KG1 (cell line): Measurements from ENCODE around the gene TEPSIN.

ENCODE experiments used
- DNase-seq: peaks from one replicate; lab custom pipeline; 2025; lab: John Stamatoyannopoulos, UW

TEPSIN gene, protein sequence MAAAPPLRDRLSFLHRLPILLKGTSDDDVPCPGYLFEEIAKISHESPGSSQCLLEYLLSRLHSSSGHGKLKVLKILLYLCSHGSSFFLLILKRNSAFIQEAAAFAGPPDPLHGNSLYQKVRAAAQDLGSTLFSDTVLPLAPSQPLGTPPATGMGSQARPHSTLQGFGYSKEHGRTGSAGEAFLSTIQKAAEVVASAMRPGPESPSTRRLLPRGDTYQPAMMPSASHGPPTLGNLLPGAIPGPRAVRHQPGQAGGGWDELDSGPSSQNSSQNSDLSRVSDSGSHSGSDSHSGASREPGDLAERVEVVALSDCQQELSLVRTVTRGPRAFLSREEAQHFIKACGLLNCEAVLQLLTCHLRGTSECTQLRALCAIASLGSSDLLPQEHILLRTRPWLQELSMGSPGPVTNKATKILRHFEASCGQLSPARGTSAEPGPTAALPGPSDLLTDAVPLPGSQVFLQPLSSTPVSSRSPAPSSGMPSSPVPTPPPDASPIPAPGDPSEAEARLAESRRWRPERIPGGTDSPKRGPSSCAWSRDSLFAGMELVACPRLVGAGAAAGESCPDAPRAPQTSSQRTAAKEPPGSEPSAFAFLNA

GRCh38 chr17:81238815-81239713 lies at the start of gene TEPSIN, which contains the start of gene NDUFAF8:
Gene TEPSIN (minus strand): TSS chr17:81239055. CDS start chr17:81239033, 22 bp downstream.
Gene NDUFAF8 (plus strand): TSS chr17:81239318. CDS start chr17:81239364, 46 bp downstream.
- DNase-seq, result peak; percentile 97

GRCh38 chr17:81287741-81288430 lies 49.0 kb upstream of the TEPSIN start:
- DNase-seq, result no peak

DNA sequence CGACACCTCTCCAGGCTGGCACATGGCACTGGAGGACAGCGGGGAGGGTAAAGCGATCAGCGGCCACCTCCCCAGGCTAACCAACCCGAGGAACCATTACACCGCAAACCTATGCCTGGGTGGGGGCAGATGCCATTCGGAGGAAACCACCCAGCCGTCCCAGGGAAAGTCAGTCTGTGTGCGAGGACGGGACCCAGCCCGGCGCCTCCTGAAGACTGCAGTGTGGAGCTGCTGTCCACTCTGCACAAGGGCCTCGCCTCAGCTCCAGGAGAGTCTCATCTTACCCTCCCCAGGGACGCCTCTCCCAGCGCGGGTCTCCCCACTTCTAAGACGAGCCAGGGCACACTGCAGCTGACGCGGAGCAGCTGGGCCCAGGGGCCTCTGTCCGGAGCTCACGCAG lies 48.3 kb upstream of the TEPSIN start:
- no peak for DNase-seq

DNA sequence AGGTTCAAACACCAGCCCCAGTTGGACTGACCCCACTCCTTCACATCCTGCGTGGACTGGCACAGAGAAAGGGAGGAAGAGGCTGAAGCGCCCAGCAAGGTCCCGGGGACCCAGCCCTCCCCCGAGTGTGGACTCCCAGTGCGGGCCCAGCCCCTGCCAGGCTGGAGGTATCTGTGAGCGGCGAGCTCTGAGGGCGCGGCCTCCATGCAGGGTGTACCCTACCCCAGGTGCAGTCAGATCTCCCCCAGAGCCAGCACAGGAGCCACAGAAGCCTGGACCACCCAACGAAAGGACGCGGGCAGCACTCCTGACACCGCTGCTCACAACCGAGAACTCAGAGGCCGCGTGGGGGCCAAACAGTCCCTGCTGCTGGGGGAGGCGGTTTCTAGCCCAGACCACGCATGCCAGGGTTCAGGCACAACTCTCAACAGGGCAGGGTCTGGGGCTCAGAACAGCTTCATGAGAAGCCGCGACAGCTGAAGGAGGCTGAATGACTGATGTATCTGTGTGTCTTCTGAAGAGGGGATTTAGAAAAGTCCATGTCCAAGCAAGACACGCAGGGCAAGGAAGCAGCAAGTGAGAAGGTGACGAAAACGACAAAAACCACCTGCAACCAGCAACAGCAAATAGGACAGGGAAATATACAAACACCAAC lies 47.8 kb upstream of the TEPSIN start:
- no peak for DNase-seq

DNA sequence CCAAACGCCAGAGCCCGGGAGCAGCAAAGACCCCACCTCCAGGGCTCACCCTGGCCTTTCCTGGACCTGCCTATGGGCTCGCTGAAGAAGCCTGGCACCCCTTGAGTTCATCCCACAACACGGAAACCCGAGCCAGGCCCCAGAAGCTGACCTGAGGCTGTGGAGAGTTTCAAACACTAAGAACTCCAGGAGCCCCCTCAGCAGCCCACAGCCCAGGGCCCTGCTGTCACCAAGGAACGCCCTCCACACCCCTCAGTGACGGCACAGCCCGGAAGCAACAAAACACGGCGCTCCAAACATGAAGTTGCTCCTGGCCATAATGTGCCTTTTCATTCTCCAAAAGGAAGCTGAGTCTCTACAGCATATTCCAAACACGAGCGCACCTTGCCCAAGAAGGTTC lies 47.0 kb upstream of the TEPSIN start:
- DNase-seq, result no peak

DNA sequence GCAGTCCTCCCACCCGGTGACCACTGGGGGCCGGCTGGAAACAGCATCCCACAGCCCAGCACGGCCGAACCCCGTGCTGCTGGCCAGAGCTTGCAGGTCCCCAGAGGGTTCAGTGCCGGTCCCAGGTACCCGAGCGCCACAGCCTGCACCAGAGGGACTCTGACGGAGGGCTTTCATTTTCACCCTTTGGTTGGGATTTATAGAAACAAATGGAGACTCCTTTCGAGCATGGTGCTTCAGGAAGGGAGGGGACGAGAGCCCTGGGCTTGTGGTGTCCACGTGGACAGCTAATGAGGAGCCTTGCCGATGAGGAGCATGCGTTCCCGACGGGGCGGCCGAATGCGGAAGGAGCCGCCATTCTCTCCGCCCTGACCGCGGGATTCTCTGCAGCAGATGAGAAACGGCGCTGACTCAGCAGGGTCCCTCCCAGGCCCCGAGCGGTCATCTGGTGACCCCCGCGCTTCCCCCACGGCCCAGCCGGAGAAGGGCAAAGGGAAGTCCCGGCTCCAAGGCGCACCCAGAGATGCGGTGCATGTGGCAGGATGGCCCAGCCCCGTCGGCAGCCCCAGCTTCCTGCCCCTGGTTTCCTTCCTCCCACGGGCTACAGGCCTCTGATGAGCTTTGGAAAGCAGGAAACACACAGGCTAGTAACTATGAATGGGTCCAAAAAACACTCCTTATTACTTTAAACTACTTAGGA lies 46.5 kb upstream of the TEPSIN start:
- DNase-seq, result peak; percentile 73

DNA sequence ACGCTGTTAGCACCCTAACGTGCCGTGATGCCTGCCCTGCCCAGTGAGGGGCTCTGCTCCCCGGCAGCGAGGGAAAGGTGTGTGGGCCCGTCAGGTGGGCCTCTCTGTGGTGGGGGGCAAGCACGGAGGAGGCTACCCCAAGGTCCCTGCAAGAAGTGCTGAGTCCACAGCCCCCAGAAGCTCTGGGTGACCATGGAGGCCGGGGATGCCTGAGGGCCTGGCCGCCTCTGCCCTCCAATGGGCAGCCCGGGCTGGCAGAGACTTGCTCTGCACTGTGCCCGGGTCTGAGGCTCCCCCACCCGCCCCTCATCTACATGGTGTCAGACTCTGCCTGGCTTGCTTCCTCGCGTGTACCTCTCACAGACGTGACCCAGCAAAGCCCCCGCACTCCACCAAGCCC lies 44.0 kb upstream of the TEPSIN start:
- no peak for DNase-seq

DNA sequence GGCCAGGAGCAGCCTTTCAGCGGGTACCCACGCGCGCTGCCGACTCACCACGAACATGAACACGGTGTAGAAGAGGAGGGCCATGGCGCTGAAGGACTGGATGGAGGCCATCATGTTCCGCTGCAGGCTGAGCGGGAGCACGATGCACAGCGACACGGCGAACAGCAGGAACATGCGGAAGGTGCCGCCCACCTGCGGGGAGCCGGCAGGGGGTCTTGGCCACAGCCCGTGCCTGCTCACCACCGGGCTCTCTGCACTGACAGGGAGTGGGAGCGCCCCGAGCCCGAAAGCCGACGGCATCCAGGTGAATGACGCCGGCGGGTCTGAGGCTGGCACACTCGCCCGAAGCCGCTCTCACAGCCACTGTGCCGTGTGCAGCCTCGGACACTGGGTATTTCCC lies 43.3 kb upstream of the TEPSIN start:
- no peak for DNase-seq

DNA sequence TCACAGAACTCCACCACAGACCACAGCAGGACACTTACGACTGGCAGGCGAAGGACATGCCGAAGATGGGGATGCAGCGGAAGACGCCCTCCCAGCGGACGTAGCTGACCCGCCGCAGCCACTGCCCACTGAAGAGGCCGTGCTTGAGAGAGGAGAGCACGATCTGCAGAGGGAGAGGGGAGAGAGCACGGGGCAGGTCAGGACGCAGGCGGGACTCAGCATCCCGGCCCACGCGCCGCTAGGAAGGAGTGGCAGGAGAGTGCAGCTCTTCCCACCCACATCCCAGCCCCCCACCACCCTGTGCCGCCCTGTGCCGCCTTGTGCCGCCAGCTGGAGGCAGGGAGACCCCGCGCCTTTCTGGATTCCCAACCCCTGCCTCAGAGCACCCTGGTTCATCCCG lies 41.7 kb upstream of the TEPSIN start:
- no peak for DNase-seq

DNA sequence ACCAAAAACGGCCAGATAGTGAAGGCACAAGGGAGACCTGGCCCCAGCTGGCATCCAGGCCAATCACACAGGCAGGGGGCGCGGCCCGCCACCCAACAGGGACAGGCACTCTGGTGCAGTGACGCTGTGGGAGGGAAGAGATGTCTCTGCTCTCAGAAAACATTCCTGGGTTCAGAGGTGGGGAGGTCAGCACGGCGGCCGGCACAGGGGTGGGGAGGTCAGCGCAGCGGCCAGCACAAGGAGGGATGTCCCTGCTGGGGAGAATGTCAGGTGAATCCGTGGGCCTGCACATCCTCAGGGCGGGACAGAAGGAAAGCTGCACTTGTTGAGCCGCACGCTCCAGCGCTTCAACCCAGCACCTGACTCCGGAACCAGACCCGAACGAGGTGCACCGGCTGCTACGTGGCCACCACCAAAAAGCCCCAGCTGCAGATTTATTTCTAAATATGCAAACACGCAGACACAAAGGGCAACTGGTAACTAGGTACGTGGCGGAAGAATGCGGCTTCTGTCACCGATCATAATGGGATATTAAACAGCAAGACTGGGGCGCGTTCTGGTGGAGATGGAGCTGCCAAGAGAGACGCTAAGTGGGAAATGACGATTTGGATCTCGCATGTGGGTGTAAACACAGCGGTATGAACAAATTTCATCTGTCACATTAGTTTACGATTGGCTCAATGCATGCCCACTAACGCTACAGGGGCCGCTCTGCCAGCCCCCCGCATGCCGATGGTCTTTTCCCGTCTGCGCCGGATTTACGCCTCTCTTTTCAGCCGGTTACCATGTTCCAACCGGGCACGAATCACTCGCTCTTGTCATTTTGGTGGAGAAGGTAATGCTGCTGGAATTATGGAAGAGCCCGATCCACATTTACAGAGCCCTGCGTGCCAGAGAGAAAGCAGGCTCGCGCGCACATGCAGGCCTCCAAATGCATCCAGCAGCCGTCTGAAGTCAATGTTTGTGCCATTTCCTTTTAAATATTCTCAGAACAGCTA lies 40.7 kb upstream of the TEPSIN start:
- no peak for DNase-seq

- no peak for DNase-seq
Measured at GRCh38 chr17:81278831-81279230, 40.0 kb upstream of the TEPSIN start.

GRCh38 chr17:81277946-81278693 lies 39.3 kb upstream of the TEPSIN start:
- no peak for DNase-seq

DNA sequence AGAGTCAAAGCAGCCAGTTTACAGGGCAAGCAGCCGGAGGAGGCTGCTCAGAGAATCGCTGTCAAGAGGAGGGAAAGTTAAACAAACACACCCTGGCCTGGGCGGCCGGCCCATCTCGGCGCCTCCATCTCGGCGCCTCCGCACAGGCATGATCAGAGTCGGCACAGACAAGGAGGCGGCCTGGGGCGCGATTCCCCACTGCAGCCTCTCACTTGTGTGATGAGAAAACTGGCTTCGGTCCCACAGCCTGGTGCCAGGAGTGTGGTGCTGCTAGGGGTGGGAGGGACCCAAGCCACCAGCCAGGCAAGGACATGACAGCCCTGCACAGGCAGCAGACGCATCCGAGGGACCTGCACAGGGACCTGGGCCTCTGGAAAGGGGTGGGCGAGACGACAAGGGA lies 38.6 kb upstream of the TEPSIN start:
- DNase-seq, result no peak

DNA sequence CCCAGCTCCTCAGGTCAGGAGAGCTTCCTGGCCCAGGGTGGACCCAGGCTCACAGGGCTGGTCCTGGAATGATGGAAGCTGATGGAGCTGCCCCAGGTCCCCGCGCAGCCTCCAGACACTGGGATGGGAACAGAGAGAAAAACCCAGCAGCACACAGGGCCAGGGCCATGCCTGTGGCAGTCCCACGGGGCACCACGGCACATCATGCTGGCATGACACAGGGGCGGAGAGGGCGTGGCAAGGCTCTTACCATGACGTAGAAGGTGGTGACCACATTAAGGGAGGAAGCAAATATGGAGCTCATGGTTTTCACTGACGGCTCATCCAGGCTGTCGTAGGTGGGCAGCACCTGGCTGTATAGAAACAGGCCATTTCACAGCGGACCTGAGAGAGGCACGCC lies 37.9 kb upstream of the TEPSIN start:
- no peak for DNase-seq

GRCh38 chr17:81274471-81274855 lies 35.6 kb upstream of the TEPSIN start:
- DNase-seq, result no peak

- no peak for DNase-seq
Measured at GRCh38 chr17:81273698-81274470, 35.0 kb upstream of the TEPSIN start.

DNA sequence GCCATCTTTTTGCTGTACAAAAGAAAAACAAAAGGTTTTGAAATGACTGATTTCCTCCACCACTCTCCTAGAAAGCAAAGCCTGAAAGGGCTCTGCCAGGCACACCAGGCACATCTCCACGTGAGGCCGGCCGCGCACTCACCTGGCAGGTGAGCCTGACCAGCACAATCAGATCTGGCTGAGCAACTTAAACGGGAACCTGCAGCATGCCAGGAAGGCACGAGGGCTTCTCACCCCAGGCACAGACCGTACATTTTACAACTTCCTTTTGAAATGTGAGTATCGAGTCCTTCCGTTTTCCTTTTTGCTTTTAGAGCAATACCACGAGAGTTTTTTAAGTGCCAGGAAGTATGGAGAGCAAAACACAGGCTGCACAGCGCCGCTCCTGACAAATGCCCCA lies 33.8 kb upstream of the TEPSIN start:
- no peak for DNase-seq

GRCh38 chr17:81271226-81271625 lies 32.4 kb upstream of the TEPSIN start:
- DNase-seq, result no peak
